GM23248 (cell line): Measurements from ENCODE around the gene CTNNA2.

Source experiments
- EZH2 ChIP-seq: fragments of 200-600 bp; sonication (generic); IDR thresholded peaks from 2 replicates; pipeline ENCODE4 v1.6.1; 2018; ENCODE audit warnings: antibody characterized with exemption, mild to moderate bottlenecking; ENCODE audit not compliant: insufficient read depth, poor library complexity, severe bottlenecking
- EZH2phosphoT487 ChIP-seq: fragments of 200-600 bp; sonication (generic); IDR thresholded peaks from 2 replicates; pipeline ENCODE4 v1.6.1; 2018; ENCODE audit warnings: antibody characterized with exemption, moderate library complexity, mild to moderate bottlenecking, low read depth; ENCODE audit not compliant: insufficient read depth

GRCh38 chr2:80322958-80323357, 810.1 kb downstream of the CTNNA2 start:
- TF ChIP-seq EZH2 (no peak), EZH2phosphoT487 (no peak)
